Naive thymus-derived CD8-positive, alpha-beta T cell (primary cell): ENCODE measurements around the gene SMNDC1. TPM values are rescaled to one million over a fixed set of nuclear protein-coding genes. Genes with fewer than 3 reads are reported as not detected.
A peak's percentile ranks its signal among the peaks of the same experiment; 100 is the strongest.
"Not testable (repeated sequence)": the region's sequence is repeated elsewhere in the genome, so short reads cannot be mapped to it uniquely, and the experiment has no call there.

Source experiments
- ATAC-seq, 2 donors: fragments of 150-1000 bp; cut with Tn5 transposase in 1 of 2; sonication (Bioruptor Pico), chemical (Tn5 transposase) in 1 of 2; 1 replicate in 1 of 2; 2 replicates in 1 of 2; pipeline ENCODE4 v1.10.0; 2021; ENCODE audit warnings: mild to moderate bottlenecking in 2 of 2, moderate library complexity in 2 of 2
- POLR2A ChIA-PET: fragments of 350-600 bp; sonication (Branson Sonifier 250); formaldehyde crosslinking; loops from one replicate; lab custom pipeline; 2021; ENCODE audit warnings: antibody characterized with exemption; lab: Charles Lee
- DNase-seq, 10 donors: peaks; one replicate each; pipeline versions ENCODE4 v3.0.0 to v3.0.0-alpha.2; 2020 to 2022
- H3K27ac Mint-ChIP-seq, 10 donors: one replicate each; pipeline ENCODE4 v1.8.0; 2020 to 2022; ENCODE audit warnings: mild to moderate bottlenecking in 10 of 10, mixed read lengths in 10 of 10, moderate library complexity in 4 of 10, inconsistent platforms in 1 of 10
- H3K27me3 Mint-ChIP-seq, 5 donors: one replicate each; pipeline ENCODE4 v1.8.0; 2021 to 2022; ENCODE audit warnings: mixed read lengths in 5 of 5
- H3K36me3 Mint-ChIP-seq, 3 donors: one replicate each; pipeline ENCODE4 v1.8.0; 2020 to 2022; ENCODE audit warnings: mixed read lengths in 3 of 3, mild to moderate bottlenecking in 2 of 3, inconsistent platforms in 1 of 3
- H3K4me1 Mint-ChIP-seq, 4 donors: one replicate each; pipeline ENCODE4 v1.8.0; 2021 to 2022; ENCODE audit warnings: mixed read lengths in 4 of 4
- H3K4me3 Mint-ChIP-seq, 10 donors: one replicate each; pipeline ENCODE4 v1.8.0; 2020 to 2022; ENCODE audit warnings: mild to moderate bottlenecking in 10 of 10, mixed read lengths in 10 of 10, moderate library complexity in 6 of 10, inconsistent platforms in 1 of 10
- H3K9me3 Mint-ChIP-seq, 9 donors: one replicate each; pipeline ENCODE4 v1.8.0; 2020 to 2022; ENCODE audit warnings: mixed read lengths in 9 of 9, mild to moderate bottlenecking in 3 of 9, inconsistent platforms in 1 of 9, moderate library complexity in 1 of 9
- polyA plus RNA-seq, 3 donors: library from polyadenylated mRNA; unstranded; fragments of 300-500 nt; fragmentation: Illumina TruSeq; gene quantifications; one replicate each; pipeline ENCODE4 v1.2.3, GENCODE V29; 2021
- total RNA-seq, 8 experiments: library from RNA in 2 of 8; stranded (reverse) in 2 of 8; gene quantifications; one replicate each; pipeline ENCODE4 v1.2.3 and lab custom pipeline; 2021 to 2026

Gene SMNDC1
- total and polyA plus RNA-seq, 5 experiments from 2014 or later, result 13.0 to 39.5 (median 14.5) TPM

DNA sequence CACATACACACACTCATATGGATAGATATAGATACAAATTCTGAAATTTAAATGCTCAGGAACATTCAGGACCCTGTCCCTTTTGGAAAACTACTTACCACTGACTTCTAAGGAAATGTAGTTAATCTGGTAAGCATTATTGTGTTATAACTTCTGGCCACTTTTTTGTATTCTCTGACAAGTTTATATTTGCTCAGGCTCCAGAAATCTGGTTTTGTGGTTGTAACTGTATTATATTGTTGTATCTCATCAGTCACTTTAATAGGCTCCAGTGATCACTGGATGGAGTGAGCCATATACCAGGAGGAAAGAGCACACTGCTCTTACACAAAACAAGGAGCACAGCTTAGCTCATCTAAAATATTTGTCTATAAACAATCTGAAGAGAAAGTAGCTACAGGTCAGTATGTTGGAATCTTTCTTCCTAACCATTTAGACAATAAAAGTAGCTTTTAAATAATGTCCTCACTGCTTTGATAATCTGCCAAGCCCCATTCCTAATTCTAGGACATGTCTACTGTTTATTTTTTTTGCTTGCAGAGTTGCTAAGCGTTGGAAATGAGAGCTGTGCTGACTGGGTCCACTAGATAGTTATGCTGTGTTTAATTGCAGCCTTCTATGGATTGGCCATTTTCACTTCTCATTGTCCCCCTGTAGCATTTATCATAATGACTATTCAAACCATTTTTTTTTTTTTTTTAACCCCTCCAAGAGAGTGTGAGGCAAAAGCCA is 43.8 kb downstream of the SMNDC1 start:
- no peak overlapping the region for H3K4me3 Mint-ChIP-seq
- no peak for DNase-seq
- H3K36me3 Mint-ChIP-seq, result peaks cover 0 to 4% (median under 1%) of the 10 kb centered on the region in 3 donors
- no peak for ATAC-seq
- POLR2A ChIA-PET, result no interaction called here
- peaks cover 0 to 4% (median 0%) of the 10 kb centered on the region in 4 donors for H3K4me1 Mint-ChIP-seq
- H3K27ac Mint-ChIP-seq, result no peak overlapping the region
- H3K9me3 Mint-ChIP-seq, result peaks cover 0 to under 1% (median 0%) of the 10 kb centered on the region in 9 donors
- no peaks in the 10 kb centered on the region for H3K27me3 Mint-ChIP-seq

DNA sequence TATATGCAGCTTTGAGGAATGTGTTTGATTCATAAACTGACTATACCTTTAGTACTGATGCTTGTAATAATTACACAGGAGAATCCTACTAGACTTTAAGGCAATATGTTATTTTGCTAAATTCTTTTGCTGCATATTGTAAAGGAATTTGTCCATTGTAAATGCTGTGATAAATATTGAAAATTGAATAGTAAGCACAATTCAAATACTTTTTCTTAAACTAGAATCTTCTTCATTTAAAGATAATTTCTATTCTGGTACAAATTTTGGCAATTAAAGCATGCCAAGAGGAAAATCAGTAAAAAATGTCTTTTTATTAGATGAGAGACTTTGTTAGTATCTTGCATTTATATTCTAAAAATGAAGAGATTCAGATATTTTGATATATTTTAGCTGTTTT is 45.4 kb downstream of the SMNDC1 start:
- ATAC-seq, result no peak

DNA sequence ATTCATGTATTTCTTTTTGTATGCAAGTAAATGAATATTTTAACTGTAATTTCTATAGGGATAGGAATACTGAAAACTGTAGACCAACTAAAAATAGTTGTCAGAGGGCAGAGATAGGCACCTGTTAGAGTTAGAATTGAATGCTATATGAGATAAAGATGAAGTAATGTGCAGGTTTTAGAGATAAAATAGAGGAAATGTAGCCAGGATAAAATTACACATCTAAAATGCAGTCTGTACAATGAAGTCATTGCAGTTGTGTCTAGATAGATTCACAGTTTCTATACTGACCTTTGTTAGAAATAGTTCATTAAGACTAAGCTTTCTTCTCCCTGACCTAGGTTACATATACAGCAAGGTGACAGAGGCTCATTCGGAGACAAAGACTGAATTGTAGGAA is 46.2 kb downstream of the SMNDC1 start:
- ATAC-seq (no peak), DNase-seq (no peak)
- Mint-ChIP-seq H3K36me3 (peaks cover 4 to 21% (median 5%) of the 10 kb centered on the region in 3 donors), H3K4me1 (peaks cover 0 to 13% (median 5%) of the 10 kb centered on the region in 4 donors), H3K4me3 (no peak overlapping the region), H3K27ac (no peak overlapping the region), H3K9me3 (peaks cover 0 to 15% (median 4%) of the 10 kb centered on the region in 9 donors), H3K27me3 (no peaks in the 10 kb centered on the region)
- POLR2A ChIA-PET, result no interaction called here

More for the DNA sequence above, 45.4 kb downstream of the SMNDC1 start:
- peaks cover 0 to 15% (median 4%) of the 10 kb centered on the region in 9 donors for H3K9me3 Mint-ChIP-seq
- H3K4me1 Mint-ChIP-seq, result peaks cover 0 to 8% (median 4%) of the 10 kb centered on the region in 4 donors
- POLR2A ChIA-PET, result no interaction called here
- peaks cover 4 to 20% (median 5%) of the 10 kb centered on the region in 3 donors for H3K36me3 Mint-ChIP-seq
- no peaks in the 10 kb centered on the region for H3K27me3 Mint-ChIP-seq
- H3K27ac Mint-ChIP-seq, result no peak overlapping the region
- H3K4me3 Mint-ChIP-seq, result no peak overlapping the region
- no peak for DNase-seq

DNA sequence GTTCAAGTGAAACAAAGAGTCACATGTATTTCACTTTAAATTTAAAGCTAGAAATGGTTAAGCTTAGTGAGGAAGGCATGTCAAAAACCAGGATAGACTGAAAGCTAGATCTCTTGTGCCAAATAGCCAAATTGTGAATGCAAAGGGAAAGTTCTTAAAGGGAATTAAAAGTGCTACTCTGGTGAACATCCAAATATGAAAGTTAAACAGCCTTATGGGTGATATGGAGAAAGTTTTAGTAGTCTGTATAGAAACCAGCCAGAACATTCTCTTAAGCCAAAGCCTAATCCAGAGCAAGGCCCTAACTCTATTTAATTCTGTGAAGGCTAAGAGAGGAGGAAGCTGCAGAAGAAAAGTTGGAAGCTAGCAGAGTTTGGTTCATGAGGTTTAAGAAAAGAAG is 50.3 kb downstream of the SMNDC1 start:
- Mint-ChIP-seq H3K4me3 (peak overlapping the region in 1 of 10 donors; percentile 4), H3K27ac (no peak overlapping the region), H3K4me1 (peaks cover 0 to 28% (median 8%) of the 10 kb centered on the region in 4 donors), H3K9me3 (peaks cover 0 to 15% (median 4%) of the 10 kb centered on the region in 9 donors), H3K27me3 (no peaks in the 10 kb centered on the region), H3K36me3 (peaks cover 4 to 23% (median 5%) of the 10 kb centered on the region in 3 donors)
- DNase-seq (no peak), ATAC-seq (no peak)
- POLR2A ChIA-PET, result no interaction called here

DNA sequence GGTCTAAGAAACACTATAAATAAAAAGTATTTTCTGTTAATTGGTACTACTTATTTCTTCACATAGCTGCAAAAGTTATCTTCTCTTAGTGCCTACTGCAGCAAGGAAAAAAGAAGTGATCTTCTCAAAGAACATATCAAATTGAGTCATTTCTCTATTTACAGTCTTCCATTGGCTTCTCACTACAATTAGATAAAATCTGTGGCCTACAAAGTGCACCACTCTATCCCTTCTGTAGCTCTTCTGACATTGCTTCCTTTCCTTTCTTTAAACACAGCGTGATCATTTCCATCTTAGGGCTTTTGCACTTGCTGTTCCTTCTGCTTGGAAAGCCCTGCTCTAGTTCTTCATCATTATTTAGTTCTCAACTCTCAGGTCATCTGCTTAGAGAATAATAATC is 52.6 kb downstream of the SMNDC1 start:
- peaks cover 5 to 27% (median 7%) of the 10 kb centered on the region in 3 donors for H3K36me3 Mint-ChIP-seq
- peaks cover 0 to 15% (median 4%) of the 10 kb centered on the region in 9 donors for H3K9me3 Mint-ChIP-seq
- DNase-seq (no peak), ATAC-seq (no peak)
- H3K27ac Mint-ChIP-seq, result no peak overlapping the region
- no peaks in the 10 kb centered on the region for H3K27me3 Mint-ChIP-seq
- POLR2A ChIA-PET, result no interaction called here
- H3K4me1 Mint-ChIP-seq, result peaks cover 0 to 28% (median 9%) of the 10 kb centered on the region in 4 donors
- no peak overlapping the region for H3K4me3 Mint-ChIP-seq

DNA sequence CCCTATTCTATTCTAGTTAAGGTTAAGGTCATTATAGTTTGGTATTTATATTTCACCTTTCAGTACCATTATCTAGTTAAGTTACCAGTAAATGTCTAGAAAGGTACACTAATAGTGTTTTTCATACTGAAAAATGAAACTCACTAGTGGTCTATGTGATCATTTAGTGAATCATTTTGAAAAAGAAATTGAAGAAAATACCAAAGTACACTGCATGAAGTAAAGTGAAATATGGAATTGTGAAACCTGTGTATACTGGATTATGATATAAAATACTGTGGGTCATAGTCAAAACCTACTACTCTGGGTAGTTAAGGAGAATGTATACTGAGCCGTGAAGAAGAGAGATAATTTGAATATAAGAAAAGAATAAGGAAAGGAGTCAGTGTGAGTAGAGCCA is 53.3 kb downstream of the SMNDC1 start:
- Mint-ChIP-seq H3K4me1 (peaks cover 0 to 28% (median 8%) of the 10 kb centered on the region in 4 donors), H3K36me3 (peaks cover 5 to 32% (median 12%) of the 10 kb centered on the region in 3 donors), H3K9me3 (peaks cover 0 to 15% (median 4%) of the 10 kb centered on the region in 9 donors)
- DNase-seq, H3K27ac Mint-ChIP-seq, POLR2A ChIA-PET, H3K4me3 Mint-ChIP-seq, ATAC-seq, H3K27me3 Mint-ChIP-seq: not testable (repeated sequence)

DNA sequence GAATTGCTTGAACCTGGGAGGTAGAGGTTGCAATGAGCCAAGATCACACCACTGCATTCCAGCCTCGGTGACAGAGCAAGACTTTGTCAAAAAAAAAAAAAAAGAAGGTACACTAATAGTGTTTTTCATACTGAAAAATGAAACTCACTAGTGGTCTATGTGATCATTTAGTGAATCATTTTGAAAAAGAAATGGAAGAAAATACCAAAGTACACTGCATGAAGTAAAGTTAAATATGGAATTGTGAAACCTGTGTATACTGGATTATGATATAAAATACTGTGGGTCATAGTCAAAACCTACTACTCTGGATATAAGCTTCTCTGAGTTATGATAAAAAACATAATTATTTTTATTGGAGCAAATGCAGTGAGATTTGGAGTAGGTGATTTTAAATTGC is 55.2 kb downstream of the SMNDC1 start:
- H3K4me1 Mint-ChIP-seq, result peaks cover 0 to 22% (median 8%) of the 10 kb centered on the region in 4 donors
- POLR2A ChIA-PET, ATAC-seq, DNase-seq, H3K4me3 Mint-ChIP-seq, H3K9me3 Mint-ChIP-seq, H3K27ac Mint-ChIP-seq, H3K27me3 Mint-ChIP-seq: not testable (repeated sequence)
- peaks cover 0 to 32% (median 20%) of the 10 kb centered on the region in 3 donors for H3K36me3 Mint-ChIP-seq

DNA sequence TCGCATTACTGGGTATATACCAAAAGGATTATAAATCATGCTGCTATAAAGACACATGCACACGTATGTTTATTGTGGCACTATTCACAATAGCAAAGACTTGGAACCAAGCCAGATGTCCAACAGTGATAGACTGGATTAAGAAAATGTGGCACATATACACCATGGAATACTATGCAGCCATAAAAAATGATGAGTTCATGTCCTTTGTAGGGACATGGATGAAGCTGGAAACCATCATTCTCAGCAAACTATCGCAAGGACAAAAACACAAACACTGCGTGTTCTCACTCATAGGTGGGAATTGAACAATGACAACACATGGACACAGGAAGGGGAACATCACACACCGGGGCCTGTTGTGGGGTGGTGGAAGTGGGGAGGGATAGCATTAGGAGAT is 56.9 kb downstream of the SMNDC1 start:
- peaks cover 0 to 12% (median 4%) of the 10 kb centered on the region in 4 donors for H3K4me1 Mint-ChIP-seq
- H3K27ac Mint-ChIP-seq, H3K9me3 Mint-ChIP-seq, ATAC-seq, H3K4me3 Mint-ChIP-seq, DNase-seq, H3K27me3 Mint-ChIP-seq, POLR2A ChIA-PET: not testable (repeated sequence)
- H3K36me3 Mint-ChIP-seq, result peaks cover 0 to 28% (median 19%) of the 10 kb centered on the region in 3 donors

DNA sequence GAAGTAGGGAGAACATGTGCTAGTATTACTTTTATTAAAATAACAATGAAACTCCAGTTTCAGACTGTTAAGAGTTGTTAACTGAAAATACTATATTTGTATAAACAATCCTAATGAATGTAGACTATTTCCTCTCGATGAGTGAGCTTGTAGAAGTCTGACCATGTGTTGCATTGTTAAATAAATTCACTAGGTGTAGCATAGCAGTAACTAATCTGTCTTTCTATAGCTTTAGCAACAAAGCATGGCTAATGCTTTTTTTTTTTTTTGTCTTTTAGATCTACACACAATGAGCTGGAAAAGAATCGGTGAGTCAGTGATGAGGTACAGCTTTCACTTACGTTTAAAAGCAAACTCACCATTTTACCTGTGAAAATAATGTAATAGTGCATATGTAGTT is 60.2 kb downstream of the SMNDC1 start:
- Mint-ChIP-seq H3K9me3 (no peaks in the 10 kb centered on the region), H3K27me3 (no peaks in the 10 kb centered on the region), H3K4me3 (no peak overlapping the region), H3K4me1 (peaks cover 7 to 22% (median 15%) of the 10 kb centered on the region in 4 donors), H3K36me3 (peaks cover 0 to 32% (median 27%) of the 10 kb centered on the region in 3 donors), H3K27ac (peak overlapping the region in 1 of 10 donors; percentile 13)
- DNase-seq, result no peak
- no peak for ATAC-seq
- POLR2A ChIA-PET, result no interaction called here

DNA sequence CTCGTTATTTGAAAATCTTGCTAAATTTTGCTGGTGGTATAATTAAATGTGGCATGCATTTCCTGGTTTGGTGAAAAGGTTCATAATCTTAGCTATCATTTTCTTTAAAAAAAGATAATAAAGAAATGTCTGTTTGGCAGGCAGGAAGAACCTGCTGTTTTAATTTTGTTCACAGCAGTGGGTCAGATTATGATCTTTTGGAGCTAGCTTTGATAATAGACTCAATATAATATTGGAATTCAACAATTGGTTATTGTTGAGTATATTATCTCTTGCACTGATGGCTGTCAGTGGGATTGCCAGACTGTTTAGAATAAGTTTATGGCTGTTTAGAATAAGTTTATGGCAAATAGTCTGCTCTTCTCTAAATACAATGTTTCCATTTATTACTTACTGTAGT is 62.2 kb downstream of the SMNDC1 start:
- peaks cover 5 to 49% (median 38%) of the 10 kb centered on the region in 3 donors for H3K36me3 Mint-ChIP-seq
- no peak overlapping the region for H3K27ac Mint-ChIP-seq
- POLR2A ChIA-PET, result no interaction called here
- no peak for DNase-seq
- no peak for ATAC-seq
- H3K4me1 Mint-ChIP-seq, result peaks cover 7 to 28% (median 17%) of the 10 kb centered on the region in 4 donors
- H3K9me3 Mint-ChIP-seq, result peaks cover 0 to 4% (median 0%) of the 10 kb centered on the region in 9 donors
- no peaks in the 10 kb centered on the region for H3K27me3 Mint-ChIP-seq
- H3K4me3 Mint-ChIP-seq, result no peak overlapping the region

DNA sequence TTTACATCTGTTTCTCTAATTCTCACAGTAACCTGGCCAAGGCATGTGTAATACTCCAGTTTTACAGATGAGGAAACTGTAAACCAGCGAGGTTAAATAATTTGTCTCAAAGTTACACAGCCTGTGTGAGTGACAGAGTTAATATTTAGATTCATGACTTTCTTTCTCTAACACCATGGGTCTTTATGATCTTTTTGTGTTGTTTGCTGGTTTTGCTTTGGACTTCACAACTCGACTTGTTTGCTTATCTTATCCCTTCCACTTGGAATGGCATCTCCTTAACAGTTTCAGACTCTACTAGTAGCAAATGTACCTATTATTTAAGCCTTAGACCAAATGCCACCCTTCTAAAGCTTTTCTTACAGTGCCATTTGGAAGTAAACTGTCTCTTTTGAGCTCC is 62.9 kb downstream of the SMNDC1 start:
- H3K27ac Mint-ChIP-seq, result no peak overlapping the region
- no peaks in the 10 kb centered on the region for H3K27me3 Mint-ChIP-seq
- peaks cover 0 to 4% (median 0%) of the 10 kb centered on the region in 9 donors for H3K9me3 Mint-ChIP-seq
- ATAC-seq (no peak), DNase-seq (no peak)
- POLR2A ChIA-PET, result interaction anchor here (0.6 kb wide), 1 partner anchor 33 kb away, joined by 4 read pairs; no protein-coding TSS in a partner anchor
- H3K4me3 Mint-ChIP-seq, result no peak overlapping the region
- H3K4me1 Mint-ChIP-seq, result peaks cover 7 to 28% (median 16%) of the 10 kb centered on the region in 4 donors
- H3K36me3 Mint-ChIP-seq, result peaks cover 8 to 48% (median 41%) of the 10 kb centered on the region in 3 donors

DNA sequence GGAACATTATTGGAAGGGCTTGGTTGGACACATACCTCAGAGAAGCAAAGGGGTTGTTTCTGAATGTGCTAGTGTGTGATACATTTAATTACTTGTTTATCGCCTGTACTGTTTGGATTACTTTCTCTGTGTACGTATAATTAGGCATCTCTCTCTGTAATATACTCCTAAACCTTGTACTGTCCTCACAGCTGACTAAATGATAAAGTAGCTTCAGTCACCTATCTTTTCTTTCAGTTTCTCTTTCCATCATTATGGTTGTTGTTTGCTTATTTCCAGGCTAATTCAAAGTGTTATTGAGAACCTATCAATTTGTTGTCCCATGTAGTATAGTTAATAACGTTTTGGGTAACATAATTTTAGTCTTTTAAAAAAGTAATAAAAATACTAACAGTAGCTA is 63.3 kb downstream of the SMNDC1 start:
- H3K4me1 Mint-ChIP-seq, result peaks cover 7 to 28% (median 16%) of the 10 kb centered on the region in 4 donors
- no peak for ATAC-seq
- no peak overlapping the region for H3K27ac Mint-ChIP-seq
- peaks cover 0 to 4% (median 0%) of the 10 kb centered on the region in 9 donors for H3K9me3 Mint-ChIP-seq
- no peak for DNase-seq
- H3K4me3 Mint-ChIP-seq, result peak overlapping the region in 2 of 10 donors; percentile 22 to 31
- peaks cover 8 to 44% (median 37%) of the 10 kb centered on the region in 3 donors for H3K36me3 Mint-ChIP-seq
- POLR2A ChIA-PET, result interaction anchor here (0.6 kb wide), 1 partner anchor 33 kb away, joined by 4 read pairs; no protein-coding TSS in a partner anchor
- H3K27me3 Mint-ChIP-seq, result no peaks in the 10 kb centered on the region
